Calu3 (cell line): ENCODE data around the gene UQCR10. TPM values are rescaled to one million over a fixed set of nuclear protein-coding genes. Genes with fewer than 3 reads are reported as not detected.
A peak's percentile ranks its signal among the peaks of the same experiment; 100 is the strongest.

Source experiments
- BruUV-seq: library from RNA; stranded (reverse); fragments of 400-500 nt; replicated peaks from 2 replicates; lab custom pipeline; 2021; lab: Mats Ljungman, UMichigan
- CTCF ChIA-PET: fragments of 300-600 bp; sonication (Branson Sonifier 250); formaldehyde crosslinking; loops from one replicate; lab custom pipeline; 2022; ENCODE audit warnings: antibody characterized with exemption; lab: Charles Lee
- DNase-seq: peaks from one replicate; pipeline ENCODE4 v3.0.0; 2022
- H3K27ac Mint-ChIP-seq: one replicate; pipeline ENCODE4 v1.8.0; 2022; ENCODE audit warnings: mixed read lengths; ENCODE audit not compliant: unreplicated experiment
- H3K27me3 Mint-ChIP-seq: one replicate; pipeline ENCODE4 v1.8.0; 2022; ENCODE audit warnings: mixed read lengths; ENCODE audit not compliant: unreplicated experiment
- H3K36me3 Mint-ChIP-seq: one replicate; pipeline ENCODE4 v1.8.0; 2022; ENCODE audit warnings: mild to moderate bottlenecking, moderate library complexity, mixed read lengths; ENCODE audit not compliant: insufficient read depth, unreplicated experiment
- H3K4me1 Mint-ChIP-seq: one replicate; pipeline ENCODE4 v1.8.0; 2022; ENCODE audit warnings: mild to moderate bottlenecking, low read depth, mixed read lengths; ENCODE audit not compliant: unreplicated experiment
- H3K4me3 Mint-ChIP-seq: one replicate; pipeline ENCODE4 v1.8.0; 2022; ENCODE audit warnings: mild to moderate bottlenecking, low read depth, moderate library complexity, mixed read lengths; ENCODE audit not compliant: unreplicated experiment
- H3K9me3 Mint-ChIP-seq: one replicate; pipeline ENCODE4 v1.8.0; 2022; ENCODE audit warnings: low read depth, mixed read lengths; ENCODE audit not compliant: unreplicated experiment
- intact Hi-C: fragments of 100-400 bp; cut with micrococcal nuclease; formaldehyde crosslinking; loops from one replicate; pipeline ENCODE4 v1.10.0; 2022; ENCODE audit not compliant: unreplicated experiment
- total RNA-seq: library from RNA; stranded (reverse); gene quantifications from 2 replicates; pipeline ENCODE4 v1.2.3, GENCODE V29; 2022
- TF ChIP-seq, protein P1 (sequence below): fragments of 200-600 bp; IDR thresholded peaks from one replicate; pipeline ENCODE4 v1.8.0; 2022; ENCODE audit warnings: antibody characterized with exemption; ENCODE audit not compliant: unreplicated experiment

Gene UQCR10
- total RNA-seq, 1 experiment from 2014 or later: 120 TPM

DNA sequence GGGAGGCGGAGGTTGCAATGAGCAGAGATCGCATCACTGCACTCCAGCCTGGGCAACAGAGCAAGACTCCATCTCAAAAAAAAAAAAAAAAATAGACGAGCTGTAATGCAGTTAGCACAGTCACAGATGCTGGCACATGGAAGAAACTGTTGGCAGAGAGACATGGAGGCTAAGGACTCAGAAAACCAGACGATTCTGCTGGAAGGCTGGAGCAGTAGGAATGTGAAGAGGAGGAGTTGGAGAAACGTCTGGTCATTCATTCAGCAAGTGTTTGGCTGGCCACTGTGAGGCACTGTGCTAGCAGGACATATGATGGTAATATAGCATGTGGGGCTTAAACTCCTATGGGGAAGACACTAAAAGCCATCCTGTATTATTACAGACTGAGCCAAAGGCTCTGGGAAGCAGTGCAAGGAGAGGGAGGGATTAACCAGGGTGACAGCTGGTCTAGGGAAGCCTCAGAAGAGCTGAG lies 5.0 kb downstream of the UQCR10 start:
- H3K36me3 Mint-ChIP-seq: peaks cover 47% of the 10 kb centered on the region
- H3K27me3 Mint-ChIP-seq: no peaks in the 10 kb centered on the region
- no TSS peak for BruUV-seq
- peak overlapping the region; percentile 78 for H3K27ac Mint-ChIP-seq
- intact Hi-C loops: loop anchor here (5.0 kb wide), 1 partner anchor 315 kb away; no protein-coding TSS in a partner anchor
- CTCF ChIA-PET: interaction anchor here (0.7 to 1.0 kb wide), 3 partner anchors 10 to 504 kb away, joined by 3 to 4 read pairs (median 3); partner anchors contain the start of genes EWSR1 and RHBDD3
- H3K4me3 Mint-ChIP-seq: no peak overlapping the region
- no peak for DNase-seq
- H3K9me3 Mint-ChIP-seq: no peaks in the 10 kb centered on the region
- TF ChIP-seq, protein P1, sequence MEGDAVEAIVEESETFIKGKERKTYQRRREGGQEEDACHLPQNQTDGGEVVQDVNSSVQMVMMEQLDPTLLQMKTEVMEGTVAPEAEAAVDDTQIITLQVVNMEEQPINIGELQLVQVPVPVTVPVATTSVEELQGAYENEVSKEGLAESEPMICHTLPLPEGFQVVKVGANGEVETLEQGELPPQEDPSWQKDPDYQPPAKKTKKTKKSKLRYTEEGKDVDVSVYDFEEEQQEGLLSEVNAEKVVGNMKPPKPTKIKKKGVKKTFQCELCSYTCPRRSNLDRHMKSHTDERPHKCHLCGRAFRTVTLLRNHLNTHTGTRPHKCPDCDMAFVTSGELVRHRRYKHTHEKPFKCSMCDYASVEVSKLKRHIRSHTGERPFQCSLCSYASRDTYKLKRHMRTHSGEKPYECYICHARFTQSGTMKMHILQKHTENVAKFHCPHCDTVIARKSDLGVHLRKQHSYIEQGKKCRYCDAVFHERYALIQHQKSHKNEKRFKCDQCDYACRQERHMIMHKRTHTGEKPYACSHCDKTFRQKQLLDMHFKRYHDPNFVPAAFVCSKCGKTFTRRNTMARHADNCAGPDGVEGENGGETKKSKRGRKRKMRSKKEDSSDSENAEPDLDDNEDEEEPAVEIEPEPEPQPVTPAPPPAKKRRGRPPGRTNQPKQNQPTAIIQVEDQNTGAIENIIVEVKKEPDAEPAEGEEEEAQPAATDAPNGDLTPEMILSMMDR: no peak
- H3K4me1 Mint-ChIP-seq: peaks cover 33% of the 10 kb centered on the region

DNA sequence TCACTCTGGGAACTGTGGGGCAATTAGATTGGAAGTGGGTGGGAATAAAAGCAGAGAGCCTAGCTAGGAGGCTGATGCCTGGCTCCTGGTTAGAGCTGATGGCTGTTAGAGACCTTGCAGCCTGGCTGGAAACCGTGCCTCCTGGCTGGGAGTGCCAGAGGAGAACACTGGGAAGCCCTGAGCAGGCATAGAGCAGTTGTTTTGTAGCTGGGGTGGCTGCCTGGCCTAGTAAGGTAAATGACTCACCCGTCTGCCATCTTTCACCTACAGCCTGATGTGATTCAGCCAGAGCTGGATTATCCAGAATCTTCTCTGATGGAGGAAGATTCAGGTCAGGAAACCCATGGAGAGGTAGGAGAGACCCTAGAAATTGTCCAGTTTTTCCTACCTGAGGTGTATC lies 6.1 kb downstream of the UQCR10 start:
- H3K9me3 Mint-ChIP-seq: no peaks in the 10 kb centered on the region
- BruUV-seq: no TSS peak

DNA sequence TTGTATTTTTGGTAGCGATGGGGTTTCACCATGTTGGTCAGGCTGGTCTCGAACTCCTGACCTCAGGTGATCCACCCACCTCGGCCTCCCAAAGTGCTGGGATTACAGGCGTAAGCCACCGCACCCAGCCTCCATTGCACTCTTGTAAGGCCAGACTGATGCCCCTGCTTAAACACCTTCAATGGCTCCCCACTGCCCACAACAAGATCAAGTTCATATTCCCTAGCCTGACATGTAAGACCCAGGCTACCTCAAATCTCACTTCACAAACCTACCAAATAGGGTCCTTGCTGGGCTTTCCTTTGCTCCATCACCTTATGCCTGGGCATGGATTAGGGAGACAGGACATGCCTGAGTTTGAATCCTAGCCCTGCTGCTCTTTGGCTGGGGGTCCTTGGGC lies 13.1 kb downstream of the UQCR10 start:
- CTCF ChIA-PET: interaction anchor here (0.6 to 1.4 kb wide), 2 partner anchors 12 to 202 kb away, joined by 4 to 6 read pairs; no protein-coding TSS in a partner anchor
- no peaks in the 10 kb centered on the region for H3K9me3 Mint-ChIP-seq
- no peak for DNase-seq
- no peaks in the 10 kb centered on the region for H3K27me3 Mint-ChIP-seq
- no peaks in the 10 kb centered on the region for H3K36me3 Mint-ChIP-seq
- H3K4me1 Mint-ChIP-seq: peaks cover 33% of the 10 kb centered on the region
- no peak overlapping the region for H3K4me3 Mint-ChIP-seq
- BruUV-seq: no TSS peak
- TF ChIP-seq, protein P1: no peak
- H3K27ac Mint-ChIP-seq: peak overlapping the region; percentile 51
- intact Hi-C loops: no loop called here

More for the DNA sequence above, 6.1 kb downstream of the UQCR10 start:
- peak; percentile 57 for DNase-seq
- H3K27me3 Mint-ChIP-seq: no peaks in the 10 kb centered on the region
- H3K36me3 Mint-ChIP-seq: peaks cover 37% of the 10 kb centered on the region
- peaks cover 29% of the 10 kb centered on the region for H3K4me1 Mint-ChIP-seq
- intact Hi-C loops: loop anchor here (5.0 kb wide), 1 partner anchor 314 kb away; no protein-coding TSS in a partner anchor
- H3K27ac Mint-ChIP-seq: peak overlapping the region; percentile 55
- no peak overlapping the region for H3K4me3 Mint-ChIP-seq
- CTCF ChIA-PET: interaction anchor here (0.6 to 1.2 kb wide), 10 partner anchors 9 to 365 kb away, joined by 3 to 10 read pairs (median 4); no protein-coding TSS in a partner anchor
- TF ChIP-seq, protein P1: no peak

DNA sequence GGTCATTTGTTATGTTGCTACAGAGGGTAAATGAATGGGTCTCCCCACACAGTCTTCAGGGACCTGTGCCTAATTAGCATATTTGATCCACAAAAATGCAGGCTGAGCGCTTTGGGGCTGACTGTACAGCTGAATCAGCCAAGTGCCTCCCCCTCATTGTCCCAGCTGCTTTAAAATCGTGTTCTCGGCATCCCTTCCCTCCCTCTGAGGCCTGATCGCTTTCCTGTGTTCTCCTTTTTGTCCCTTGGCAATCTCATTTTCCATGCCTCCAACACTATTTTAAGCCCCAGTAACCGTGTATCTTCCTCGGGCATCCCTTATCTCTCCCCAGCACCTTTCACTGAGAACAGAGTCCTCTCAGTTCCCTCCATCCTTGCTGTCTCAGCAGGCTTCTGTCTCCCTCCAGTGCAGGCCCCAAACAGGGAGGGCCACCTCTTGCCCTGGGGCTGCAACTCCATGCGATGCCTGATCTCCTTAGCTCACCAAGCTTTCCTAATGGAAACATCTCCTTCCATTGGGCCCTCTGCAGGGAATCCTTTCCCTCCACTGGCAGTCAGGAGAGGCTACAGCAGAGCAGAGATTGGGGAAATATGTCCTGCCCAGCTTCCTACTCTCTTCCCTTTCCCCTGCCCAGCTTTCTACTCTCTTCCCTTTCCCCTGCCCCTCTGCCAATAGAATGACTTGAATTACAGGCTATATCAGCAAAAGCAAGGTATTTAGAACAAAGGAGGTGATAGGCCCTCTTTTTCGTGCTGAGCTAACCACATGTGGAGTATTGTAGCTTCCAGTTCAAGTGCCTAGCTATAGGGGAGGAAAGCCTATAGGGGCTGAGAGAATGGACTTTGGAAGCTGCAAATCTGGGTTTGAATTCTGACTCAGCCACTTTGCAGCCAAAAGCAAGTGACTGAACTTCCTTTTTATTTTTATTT lies 13.8 kb downstream of the UQCR10 start:
- H3K4me3 Mint-ChIP-seq: peak overlapping the region; percentile 6
- peaks cover 33% of the 10 kb centered on the region for H3K4me1 Mint-ChIP-seq
- DNase-seq: peak; percentile 44
- intact Hi-C loops: no loop called here
- BruUV-seq: no TSS peak
- TF ChIP-seq, protein P1: no peak
- CTCF ChIA-PET: interaction anchor here (0.6 to 1.4 kb wide), 3 partner anchors 11 to 201 kb away, joined by 3 to 6 read pairs (median 4); no protein-coding TSS in a partner anchor
- H3K27me3 Mint-ChIP-seq: no peaks in the 10 kb centered on the region
- H3K36me3 Mint-ChIP-seq: no peaks in the 10 kb centered on the region
- no peaks in the 10 kb centered on the region for H3K9me3 Mint-ChIP-seq
- H3K27ac Mint-ChIP-seq: peak overlapping the region; percentile 51
